Psoas muscle (tissue), 8 donors: Measurements from ENCODE around the gene GSX1. TPM values are rescaled to one million over a fixed set of nuclear protein-coding genes. Genes with fewer than 3 reads are reported as not detected.

Source experiments
- ATAC-seq, 4 donors: fragments of 200-7000 bp; cut with Tn5 transposase; one replicate each; pipeline ENCODE4 v1.9.1; 2020; ENCODE audit warnings: moderate library complexity in 3 of 4, mild to moderate bottlenecking in 2 of 4
- DNase-seq, 2 donors: peaks; one replicate each; pipeline ENCODE4 v3.0.0-alpha.2; 2020
- H3K27ac ChIP-seq: fragments of 200-600 bp; one replicate; pipeline ENCODE4 v1.8.0; 2022
- H3K27me3 ChIP-seq, 3 donors: fragments of 200-600 bp in 1 of 3; one replicate each; pipeline versions ENCODE4 v1.6.1 to v1.8.0; 2013 to 2022; ENCODE audit warnings: low read length in 2 of 3, mild to moderate bottlenecking in 2 of 3, moderate library complexity in 1 of 3; ENCODE audit not compliant: insufficient read depth in 3 of 3
- H3K36me3 ChIP-seq, 2 donors: fragments of 200-600 bp in 1 of 2; one replicate each; pipeline versions ENCODE4 v1.6.1 to v1.8.0; 2013 to 2022; ENCODE audit warnings: low read depth in 1 of 2, mild to moderate bottlenecking in 1 of 2, moderate library complexity in 1 of 2; ENCODE audit not compliant: insufficient read depth in 1 of 2
- H3K4me1 ChIP-seq: fragments of 200-600 bp; one replicate; pipeline ENCODE4 v1.8.0; 2022
- H3K4me3 ChIP-seq: fragments of 200-600 bp; one replicate; pipeline ENCODE4 v1.8.0; 2022; ENCODE audit warnings: mild to moderate bottlenecking
- H3K9me3 ChIP-seq: fragments of 200-600 bp; one replicate; pipeline ENCODE4 v1.8.0; 2022
- WGBS, 3 donors: extraction: QIAGEN DNeasy Blood & Tissue Kit; methylation state at CpG; one replicate each; pipeline versions ENCODE4 v1.1.6 to v1.1.7; 2013; 5-methylcytosine and 5-hydroxymethylcytosine counted together
- intact Hi-C, 2 donors: fragments of 100-400 bp; cut with DNase I; formaldehyde crosslinking; loops; one replicate each; pipeline versions ENCODE4 v1.11.0 to v1.14.2; 2022
- polyA plus RNA-seq, 3 donors: library from polyadenylated mRNA; stranded (reverse); fragments of 200-250 nt; gene quantifications; one replicate each; pipeline ENCODE4 v1.2.3, GENCODE V29; 2013
- total RNA-seq, 4 donors: library from RNA; stranded (reverse); fragmentation: NEBNext Ultra II Directional in 2 of 4; extraction: Animal tissue kit (Norgen Biotek cat#: 25700) in 2 of 4; gene quantifications; one replicate each; pipeline versions ENCODE4 v1.2.1 to v1.2.4, GENCODE V29; 2021 to 2023
- TF ChIP-seq, protein P1 (sequence below): fragments of 200-600 bp; IDR thresholded peaks from one replicate; pipeline ENCODE4 v1.8.0; 2022; ENCODE audit warnings: antibody characterized with exemption
- donor health status: healthy with polysubstance abuse.
- donor health status: DM: no; HTN: no; CAD: no; lungs with moderate emphysema.
- donor health status: Bipolar disorder and iron deficiency.
- donor health status: healthy.
- donor health status: DM: yes; HTN: yes; CAD: no.
- donor health status: DM: no; HTN: no; CAD: no.
- donor health status: DM: no; HTN: no; CAD: no.
- donor health status: DM: yes; HTN: yes; CAD: no.

Gene GSX1
- total and polyA plus RNA-seq, 7 donors = not detected

DNA sequence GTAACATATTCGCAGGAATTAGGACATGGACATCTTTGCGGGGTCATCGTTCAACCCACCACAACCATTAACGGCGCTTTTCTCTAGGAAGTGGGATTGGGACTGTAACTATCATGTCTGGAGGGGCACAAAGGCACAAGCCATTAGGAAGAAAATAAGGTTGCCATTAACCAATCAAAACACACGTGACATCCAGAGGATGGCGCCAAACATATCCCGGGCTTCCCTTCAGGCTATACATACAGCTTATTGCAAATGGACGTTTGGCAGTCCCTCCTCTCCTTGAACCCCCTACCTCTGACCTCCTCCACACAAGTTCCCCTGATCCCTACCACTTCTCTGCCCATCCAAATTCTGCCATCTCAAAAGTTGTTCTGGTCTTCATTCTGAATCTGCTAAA lies 26.6 kb upstream of the GSX1 start:
- Histone ChIP-seq H3K9me3 (no peaks in the 10 kb centered on the region), H3K4me3 (no peak overlapping the region), H3K36me3 (no peaks in the 10 kb centered on the region), H3K27ac (no peak overlapping the region), H3K27me3 (peaks cover 0 to 18% (median 0%) of the 10 kb centered on the region in 3 donors), H3K4me1 (no peaks in the 10 kb centered on the region)
- intact Hi-C loops = no loop called here
- no peak for ATAC-seq
- DNase-seq = no peak
- TF ChIP-seq, protein P1, sequence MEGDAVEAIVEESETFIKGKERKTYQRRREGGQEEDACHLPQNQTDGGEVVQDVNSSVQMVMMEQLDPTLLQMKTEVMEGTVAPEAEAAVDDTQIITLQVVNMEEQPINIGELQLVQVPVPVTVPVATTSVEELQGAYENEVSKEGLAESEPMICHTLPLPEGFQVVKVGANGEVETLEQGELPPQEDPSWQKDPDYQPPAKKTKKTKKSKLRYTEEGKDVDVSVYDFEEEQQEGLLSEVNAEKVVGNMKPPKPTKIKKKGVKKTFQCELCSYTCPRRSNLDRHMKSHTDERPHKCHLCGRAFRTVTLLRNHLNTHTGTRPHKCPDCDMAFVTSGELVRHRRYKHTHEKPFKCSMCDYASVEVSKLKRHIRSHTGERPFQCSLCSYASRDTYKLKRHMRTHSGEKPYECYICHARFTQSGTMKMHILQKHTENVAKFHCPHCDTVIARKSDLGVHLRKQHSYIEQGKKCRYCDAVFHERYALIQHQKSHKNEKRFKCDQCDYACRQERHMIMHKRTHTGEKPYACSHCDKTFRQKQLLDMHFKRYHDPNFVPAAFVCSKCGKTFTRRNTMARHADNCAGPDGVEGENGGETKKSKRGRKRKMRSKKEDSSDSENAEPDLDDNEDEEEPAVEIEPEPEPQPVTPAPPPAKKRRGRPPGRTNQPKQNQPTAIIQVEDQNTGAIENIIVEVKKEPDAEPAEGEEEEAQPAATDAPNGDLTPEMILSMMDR = no peak
- 70 to 77% (median 74%) methylated on average over 9 of the region's 9 CpGs for WGBS, 3 donors

DNA sequence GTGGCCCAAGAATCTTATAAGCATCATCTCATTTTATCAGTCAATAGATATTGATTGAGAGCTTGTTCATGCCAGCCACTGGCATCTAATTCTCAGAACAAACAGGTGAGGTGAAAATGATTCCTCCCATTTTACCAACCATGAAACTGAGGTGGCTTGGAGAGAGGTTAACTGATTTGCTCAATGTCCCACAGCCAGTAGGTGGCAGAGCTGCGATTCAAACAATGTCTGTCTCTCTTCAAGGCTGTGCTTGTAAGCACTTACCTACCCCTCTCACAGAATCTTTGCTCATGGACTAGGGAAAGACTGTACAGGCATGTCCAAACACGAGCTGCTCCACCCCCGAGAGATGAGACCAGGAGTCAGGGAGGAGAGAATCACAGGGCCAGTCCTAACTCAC lies 21.5 kb upstream of the GSX1 start:
- H3K4me3 ChIP-seq = no peak overlapping the region
- 17 to 25% (median 19%) methylated on average over 3 of the region's 3 CpGs for WGBS, 3 donors
- H3K27me3 ChIP-seq = peaks cover 0 to 9% (median 0%) of the 10 kb centered on the region in 3 donors
- intact Hi-C loops = no loop called here
- no peaks in the 10 kb centered on the region for H3K4me1 ChIP-seq
- no peak for ATAC-seq
- TF ChIP-seq, protein P1 = no peak
- DNase-seq = no peak
- H3K27ac ChIP-seq = no peak overlapping the region
- no peaks in the 10 kb centered on the region for H3K36me3 ChIP-seq
- H3K9me3 ChIP-seq = no peaks in the 10 kb centered on the region

DNA sequence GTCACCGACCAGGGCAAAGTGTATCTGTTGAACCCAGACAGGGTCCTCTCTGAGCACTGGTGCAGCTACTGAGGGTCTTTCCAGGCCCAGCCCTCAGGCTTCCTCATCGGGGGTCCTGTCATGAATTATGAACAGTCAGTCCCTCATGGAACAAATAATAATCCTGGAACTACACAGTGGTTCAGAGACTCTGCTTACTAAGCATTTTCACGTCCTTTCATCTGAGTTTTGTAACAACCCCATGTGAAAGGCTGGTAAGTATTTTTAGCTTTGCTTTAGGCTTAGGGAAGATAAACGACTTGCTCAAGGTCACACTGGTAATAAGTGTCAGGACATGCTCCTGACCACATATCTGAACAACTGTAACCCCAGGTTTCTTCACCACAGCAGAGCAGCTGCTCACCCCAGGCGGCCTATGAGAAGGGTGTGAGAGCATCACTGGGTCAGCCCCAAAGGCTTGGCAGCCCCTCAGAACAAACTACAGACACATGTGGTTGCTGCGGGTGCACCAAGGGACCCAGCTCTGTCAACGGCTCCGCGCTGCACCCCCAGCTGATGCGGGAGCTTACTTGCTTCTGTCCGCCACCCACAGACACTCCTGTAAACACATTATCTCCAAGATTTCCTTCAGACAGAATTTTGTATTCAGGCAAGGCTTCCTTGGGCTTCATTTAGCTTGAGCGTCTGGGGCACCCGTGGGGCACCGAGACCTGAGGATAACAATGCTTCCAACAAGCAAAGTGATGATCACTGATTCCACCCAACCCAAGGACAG lies 19.4 kb upstream of the GSX1 start:
- Histone ChIP-seq H3K9me3 (no peaks in the 10 kb centered on the region), H3K27ac (no peak overlapping the region), H3K36me3 (no peaks in the 10 kb centered on the region), H3K4me3 (no peak overlapping the region), H3K27me3 (peaks cover 0 to 15% (median 0%) of the 10 kb centered on the region in 3 donors), H3K4me1 (no peaks in the 10 kb centered on the region)
- WGBS, 3 donors = 75 to 79% (median 76%) methylated on average over 14 of the region's 14 CpGs
- DNase-seq (no peak), ATAC-seq (no peak)
- intact Hi-C loops = no loop called here
- TF ChIP-seq, protein P1 = no peak

DNA sequence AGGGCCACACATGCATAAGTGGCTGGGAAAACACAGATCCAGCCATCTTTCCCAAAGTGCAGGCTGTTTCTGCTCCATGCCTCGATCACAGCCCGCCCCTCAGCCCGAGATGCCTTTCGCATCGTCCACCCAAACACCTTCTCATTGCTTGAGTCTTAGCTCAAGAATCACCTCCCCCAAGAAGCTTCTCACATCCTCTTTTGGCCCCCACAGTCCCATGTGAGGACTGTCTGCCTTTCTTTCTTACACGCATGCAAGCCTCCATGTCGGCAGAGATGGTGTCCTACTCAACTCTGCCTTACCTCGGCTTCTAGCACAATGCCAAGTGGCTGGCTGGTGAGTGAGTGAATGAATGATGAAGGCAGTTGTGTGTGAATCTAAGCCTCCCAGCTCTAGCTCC lies 18.1 kb upstream of the GSX1 start:
- no peaks in the 10 kb centered on the region for H3K4me1 ChIP-seq
- intact Hi-C loops = no loop called here
- TF ChIP-seq, protein P1 = no peak
- DNase-seq = no peak
- H3K4me3 ChIP-seq = no peak overlapping the region
- no peak for ATAC-seq
- H3K9me3 ChIP-seq = no peaks in the 10 kb centered on the region
- 78 to 85% (median 83%) methylated on average over 8 of the region's 8 CpGs for WGBS, 3 donors
- H3K27ac ChIP-seq = no peak overlapping the region
- no peaks in the 10 kb centered on the region for H3K36me3 ChIP-seq
- H3K27me3 ChIP-seq = peaks cover 0 to 22% (median 3%) of the 10 kb centered on the region in 3 donors

DNA sequence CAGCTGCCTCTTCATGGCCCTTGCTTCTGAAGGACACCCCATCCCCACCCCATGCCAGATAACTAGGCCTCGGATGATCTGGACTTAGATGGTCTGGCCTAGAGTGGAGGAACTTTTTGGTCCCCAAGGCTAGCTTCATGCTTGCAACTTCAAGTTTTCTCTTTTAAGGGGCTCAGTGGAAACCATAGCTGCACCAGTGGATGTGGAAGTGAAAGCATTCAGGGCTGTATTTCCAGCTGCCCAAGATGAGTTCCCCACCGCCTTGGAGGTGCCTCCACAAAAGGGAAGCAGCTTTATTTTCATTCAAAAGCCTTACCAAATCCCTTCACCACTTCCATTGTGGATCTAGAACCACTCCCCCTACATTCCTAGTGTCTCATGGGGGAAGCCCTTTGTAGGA lies 17.6 kb upstream of the GSX1 start:
- DNase-seq (no peak), ATAC-seq (no peak)
- TF ChIP-seq, protein P1 = no peak
- Histone ChIP-seq H3K27me3 (peaks cover 0 to 22% (median 3%) of the 10 kb centered on the region in 3 donors), H3K9me3 (no peaks in the 10 kb centered on the region), H3K4me3 (no peak overlapping the region), H3K4me1 (no peaks in the 10 kb centered on the region), H3K27ac (no peak overlapping the region), H3K36me3 (no peaks in the 10 kb centered on the region)
- intact Hi-C loops = no loop called here
- WGBS, 3 donors = 74 to 83% (median 80%) methylated on average over 2 of the region's 2 CpGs
